Natural killer cell (primary cell): Measurements from ENCODE around the gene TMEM150A. TPM values are rescaled to one million over a fixed set of nuclear protein-coding genes. Genes with fewer than 3 reads are reported as not detected.

ENCODE experiments used
- ATAC-seq, 3 donors: fragments of 150-1000 bp in 2 of 3; fragments of 200-7000 bp in 1 of 3; cut with Tn5 transposase; 1 replicate in 1 of 3; 2 replicates in 2 of 3; pipeline ENCODE4 v1.10.0; 2021; ENCODE audit warnings: mild to moderate bottlenecking in 2 of 3, moderate library complexity in 2 of 3
- DNase-seq, 2 donors: peaks; one replicate each; pipeline versions ENCODE4 v3.0.0 to v3.0.0-alpha.2; 2013 to 2021; ENCODE audit warnings: mixed read lengths in 1 of 2
- H3K27ac ChIP-seq: one replicate; pipeline ENCODE4 v1.5.1; 2013; ENCODE audit warnings: mild to moderate bottlenecking, low read length
- H3K27me3 ChIP-seq: one replicate; pipeline ENCODE4 v1.6.1; 2013; ENCODE audit warnings: low read length; ENCODE audit not compliant: control insufficient read depth, insufficient read depth
- H3K36me3 ChIP-seq: one replicate; pipeline ENCODE4 v1.6.1; 2013; ENCODE audit warnings: low read length; ENCODE audit not compliant: control insufficient read depth, insufficient read depth
- H3K4me1 ChIP-seq: one replicate; pipeline ENCODE4 v1.6.1; 2013; ENCODE audit warnings: low read length; ENCODE audit not compliant: control insufficient read depth, insufficient read depth
- H3K4me3 ChIP-seq: one replicate; pipeline ENCODE4 v1.5.1; 2013; ENCODE audit warnings: low read length
- H3K9me3 ChIP-seq: one replicate; pipeline ENCODE4 v1.6.1; 2013; ENCODE audit warnings: low read length; ENCODE audit not compliant: control insufficient read depth, insufficient read depth
- H3K27ac Mint-ChIP-seq, 2 donors: one replicate each; pipeline ENCODE4 v1.8.0; 2022; ENCODE audit warnings: mild to moderate bottlenecking in 2 of 2, mixed read lengths in 2 of 2, moderate library complexity in 1 of 2
- H3K27me3 Mint-ChIP-seq, 2 donors: one replicate each; pipeline ENCODE4 v1.8.0; 2022; ENCODE audit warnings: low read depth in 2 of 2, mixed read lengths in 2 of 2
- H3K36me3 Mint-ChIP-seq: one replicate; pipeline ENCODE4 v1.8.0; 2022; ENCODE audit warnings: mixed read lengths
- H3K4me1 Mint-ChIP-seq, 2 donors: one replicate each; pipeline ENCODE4 v1.8.0; 2022; ENCODE audit warnings: mixed read lengths in 2 of 2
- H3K4me3 Mint-ChIP-seq: one replicate; pipeline ENCODE4 v1.8.0; 2022; ENCODE audit warnings: mild to moderate bottlenecking, moderate library complexity, mixed read lengths
- H3K9me3 Mint-ChIP-seq, 2 donors: one replicate each; pipeline ENCODE4 v1.8.0; 2022; ENCODE audit warnings: mixed read lengths in 2 of 2
- CTCF ChIP-seq: fragments of 200-600 bp; IDR thresholded peaks from one replicate; pipeline ENCODE4 v1.8.0; 2022; ENCODE audit warnings: antibody characterized with exemption
- WGBS: methylation state at CpG from one replicate; pipeline ENCODE4 v1.1.7; 2013; ENCODE audit warnings: missing lambda C conversion rate; ENCODE audit not compliant: insufficient coverage; 5-methylcytosine and 5-hydroxymethylcytosine counted together
- intact Hi-C: fragments of 100-400 bp; cut with micrococcal nuclease; formaldehyde crosslinking; loops from one replicate; pipeline ENCODE4 v1.14.2; 2022
- total RNA-seq, 4 donors: library from RNA; stranded (reverse); fragments of 120-200 nt in 1 of 4; gene quantifications; one replicate each; pipeline versions ENCODE4 v1.2.3 to v1.2.4, GENCODE V29; 2013 to 2022

The TMEM150A gene
- total RNA-seq, 3 donors from 2014 or later (not counting 1 experiment from before 2014, with no cell fraction given) = 10.4 to 13.3 (median 10.9) TPM

DNA sequence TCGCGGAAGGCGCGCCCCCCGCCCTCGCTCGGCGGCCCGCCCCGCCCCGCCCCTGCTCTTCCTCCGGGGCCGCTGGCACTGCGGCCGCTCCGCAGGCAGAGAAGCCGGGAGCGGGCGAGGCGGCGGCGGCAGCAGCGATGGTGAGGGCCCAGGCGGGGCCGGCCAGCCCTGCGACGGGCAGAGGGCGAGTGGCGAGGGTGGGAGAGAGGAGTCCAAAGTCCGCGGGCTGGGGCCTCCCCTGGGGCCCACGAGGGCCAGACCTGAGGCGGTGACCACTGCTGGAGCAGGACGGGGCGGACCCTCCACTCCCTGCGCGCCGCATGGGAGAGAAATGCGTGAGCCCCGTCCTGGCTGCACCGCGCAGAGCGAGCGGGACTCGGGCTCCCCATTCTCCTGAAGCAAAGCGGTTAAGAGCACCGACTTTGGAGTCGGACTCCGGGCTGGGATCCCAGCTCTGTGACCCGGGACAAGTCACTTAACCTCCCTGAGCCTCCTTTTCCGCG, 18.1 kb downstream of the TMEM150A start, which contains the start of gene VAMP5:
TSS of gene VAMP5 (plus strand) at position 78 of the 503 bp plus-strand sequence. CDS start at position 138, 60 bp downstream.
- intact Hi-C loops = no loop called here
- no peak for TF ChIP-seq CTCF
- peak within 1 kb of the TSS; percentile 85 to 87 for H3K27ac Mint-ChIP-seq
- Histone ChIP-seq H3K27ac (peak within 1 kb of the TSS; percentile 79), H3K36me3 (peaks cover 16% of the 10 kb centered on the region), H3K4me3 (peak within 1 kb of the TSS; percentile 65), H3K9me3 (no peaks in the 10 kb centered on the region), H3K27me3 (no peaks in the 10 kb centered on the region), H3K4me1 (peaks cover 40% of the 10 kb centered on the region)
- H3K4me3 Mint-ChIP-seq = peak within 1 kb of the TSS; percentile 88
- peaks cover 38 to 55% of the 10 kb centered on the region in 2 donors for H3K4me1 Mint-ChIP-seq
- 6% methylated on average over 52 of the region's 52 CpGs for WGBS
- DNase-seq = peak in 1 of 2 donors; percentile 71
- H3K9me3 Mint-ChIP-seq = no peaks in the 10 kb centered on the region
- no peaks in the 10 kb centered on the region for H3K27me3 Mint-ChIP-seq
- ATAC-seq = peak; percentile 74 to 80 (median 76)
- H3K36me3 Mint-ChIP-seq = no peaks in the 10 kb centered on the region

GRCh38 chr2:85583667-85584353, 18.7 kb downstream of the TMEM150A start:
- intact Hi-C loops = no loop called here
- H3K36me3 ChIP-seq = peaks cover 16% of the 10 kb centered on the region
- H3K4me3 ChIP-seq = peak overlapping the region; percentile 58
- ATAC-seq (peak; percentile 30 to 57 (median 42)), DNase-seq (peak; percentile 44 to 63)
- 16% methylated on average over 16 of the region's 16 CpGs for whole genome bisulfite sequencing
- H3K4me1 Mint-ChIP-seq = peaks cover 42 to 59% of the 10 kb centered on the region in 2 donors
- no peaks in the 10 kb centered on the region for H3K36me3 Mint-ChIP-seq
- peak overlapping the region; percentile 79 for H3K27ac ChIP-seq
- H3K4me1 ChIP-seq = peaks cover 46% of the 10 kb centered on the region
- peak overlapping the region; percentile 88 for H3K4me3 Mint-ChIP-seq
- peak overlapping the region; percentile 85 to 87 for H3K27ac Mint-ChIP-seq
- no peak for TF ChIP-seq CTCF
- no peaks in the 10 kb centered on the region for H3K27me3 Mint-ChIP-seq
- H3K27me3 ChIP-seq = no peaks in the 10 kb centered on the region
- H3K9me3 ChIP-seq = no peaks in the 10 kb centered on the region
- H3K9me3 Mint-ChIP-seq = no peaks in the 10 kb centered on the region

DNA sequence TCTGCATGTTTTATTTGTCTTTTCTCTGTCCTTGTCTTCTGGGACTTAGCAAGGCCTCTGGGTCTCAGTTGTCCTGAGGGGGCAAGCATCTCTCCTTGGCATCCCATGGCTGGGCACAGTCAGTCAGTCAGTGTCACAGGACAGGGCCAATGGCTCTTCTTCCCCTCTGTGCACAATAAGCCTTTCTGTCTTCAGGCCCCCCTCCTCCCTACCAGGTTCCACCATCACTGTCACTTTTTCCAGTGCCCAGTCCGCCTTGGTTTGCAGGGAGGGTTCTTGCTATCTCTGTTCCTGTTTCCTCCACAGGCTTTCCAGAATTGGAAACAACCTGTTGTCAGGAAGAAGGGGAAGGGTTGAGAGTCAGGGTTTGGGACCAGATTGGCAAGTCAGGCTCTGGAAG, 20.0 kb downstream of the TMEM150A start:
- peak overlapping the region; percentile 45 to 85 for H3K27ac Mint-ChIP-seq
- H3K4me1 ChIP-seq = peaks cover 47% of the 10 kb centered on the region
- H3K9me3 Mint-ChIP-seq = no peaks in the 10 kb centered on the region
- intact Hi-C loops = no loop called here
- no peak overlapping the region for H3K27ac ChIP-seq
- no peaks in the 10 kb centered on the region for H3K27me3 Mint-ChIP-seq
- peaks cover 49 to 61% of the 10 kb centered on the region in 2 donors for H3K4me1 Mint-ChIP-seq
- H3K36me3 Mint-ChIP-seq = no peaks in the 10 kb centered on the region
- no peak for TF ChIP-seq CTCF
- H3K4me3 ChIP-seq = no peak overlapping the region
- ATAC-seq = no peak
- H3K4me3 Mint-ChIP-seq = peak overlapping the region; percentile 13
- H3K27me3 ChIP-seq = no peaks in the 10 kb centered on the region
- peaks cover 16% of the 10 kb centered on the region for H3K36me3 ChIP-seq
- 83% methylated on average over 1 of the region's 1 CpG for WGBS
- H3K9me3 ChIP-seq = no peaks in the 10 kb centered on the region
- DNase-seq = no peak
